ENCODE measurements around the gene NXN.
"Not testable (repeated sequence)": the region's sequence is repeated elsewhere in the genome, so short reads cannot be mapped to it uniquely, and the experiment has no call there.

Gene NXN

DNA sequence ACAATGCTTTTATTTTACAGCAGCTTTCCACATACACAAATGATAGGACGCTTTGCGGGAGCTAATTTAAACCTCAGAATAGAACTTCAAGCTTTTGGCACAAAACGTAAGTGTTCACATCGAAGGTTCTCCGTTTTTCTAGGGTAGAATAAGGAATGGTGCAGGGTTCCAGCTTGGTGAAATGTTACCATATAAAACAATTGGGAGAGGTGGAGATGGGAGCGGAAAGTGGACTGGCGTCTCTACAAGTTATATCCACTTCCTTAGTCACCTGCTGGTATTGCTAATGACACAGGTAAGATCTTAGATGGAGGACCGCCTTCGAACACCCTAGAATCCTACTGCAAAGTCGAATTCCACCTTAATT is 1.7 kb upstream of the NXN start:
- in situ Hi-C loops (cut with MboI; ENCODE audit: low sequenced_read_pairs) = no loop called here

- in situ Hi-C loops (cut with MboI; ENCODE audit: low sequenced_read_pairs) = no loop called here
These were observed 1.1 kb upstream of the NXN start for GRCh38 chr17:980406-981291.

DNA sequence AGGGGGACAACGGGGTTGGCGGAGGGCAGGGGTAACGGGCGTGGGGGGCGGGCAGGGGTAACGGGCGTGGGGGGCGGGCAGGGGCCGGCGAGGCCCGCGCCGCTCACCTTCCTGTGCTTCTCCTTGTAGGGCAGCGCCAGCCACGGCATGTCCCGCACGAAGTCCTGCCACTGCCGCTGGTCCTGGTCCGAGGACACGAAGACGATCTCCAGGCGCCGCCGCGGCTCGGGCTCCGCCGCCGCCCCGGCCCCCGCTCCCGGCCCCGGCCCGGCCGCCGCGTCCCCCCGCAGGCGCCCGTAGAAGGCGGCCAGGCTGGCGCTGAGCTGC is 401 bp downstream of the NXN start:
- in situ Hi-C loops (cut with MboI; ENCODE audit: low sequenced_read_pairs) = no loop called here

DNA sequence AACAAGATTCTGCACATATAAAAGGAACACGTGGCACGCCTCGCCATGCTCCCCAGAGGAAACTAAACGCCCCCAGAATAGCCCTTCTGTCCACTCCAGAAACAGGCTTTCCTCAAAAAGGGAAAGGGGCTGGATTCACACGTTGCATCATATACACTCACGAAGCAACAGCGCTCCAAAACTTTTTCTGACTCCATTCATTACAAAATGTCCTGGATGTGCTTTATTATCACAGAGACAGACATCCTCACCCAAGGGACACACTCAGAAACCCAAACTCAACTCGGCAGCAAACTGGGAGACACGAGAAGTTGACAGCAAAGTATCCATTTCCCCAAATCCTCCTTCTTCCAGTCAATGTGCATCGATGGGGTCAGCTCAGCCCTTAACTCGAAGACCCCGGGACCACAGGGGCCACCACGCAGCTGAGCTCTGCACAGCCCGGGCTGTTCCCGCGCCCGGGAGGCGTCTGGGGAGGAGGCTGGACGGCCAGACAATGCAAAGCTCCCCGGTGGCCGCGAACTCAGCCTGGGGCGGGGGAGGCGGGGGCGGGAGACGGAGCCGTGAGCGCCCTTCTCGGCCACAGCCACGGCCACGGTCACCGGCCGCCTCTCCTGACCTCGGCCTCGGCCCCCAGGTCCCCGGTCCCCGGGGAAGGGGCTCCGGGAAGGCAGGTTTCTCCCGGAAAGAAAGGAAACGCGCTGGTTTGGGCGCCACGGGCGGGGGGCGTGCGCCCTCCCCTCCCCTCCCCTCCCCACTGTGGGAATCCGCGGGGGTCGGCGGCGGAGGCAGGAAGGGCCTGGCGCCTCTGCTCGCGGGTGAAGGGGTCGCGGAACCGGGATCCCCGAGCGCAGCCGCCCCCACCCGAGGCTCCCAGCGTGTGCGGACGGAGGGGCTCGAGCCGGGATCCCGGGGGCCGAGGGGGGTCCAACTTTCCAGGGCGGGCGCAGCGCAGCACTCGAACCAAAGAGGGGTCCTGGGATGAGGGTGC is 1.2 kb downstream of the NXN start:
- in situ Hi-C loops (cut with MboI; ENCODE audit: low sequenced_read_pairs) = no loop called here

- in situ Hi-C loops (cut with MboI; ENCODE audit: low sequenced_read_pairs) = no loop called here
These were observed 2.4 kb downstream of the NXN start for GRCh38 chr17:977166-977565.

- in situ Hi-C loops (cut with MboI; ENCODE audit: low sequenced_read_pairs) = no loop called here
These were observed 3.3 kb downstream of the NXN start for GRCh38 chr17:976312-976711.

DNA sequence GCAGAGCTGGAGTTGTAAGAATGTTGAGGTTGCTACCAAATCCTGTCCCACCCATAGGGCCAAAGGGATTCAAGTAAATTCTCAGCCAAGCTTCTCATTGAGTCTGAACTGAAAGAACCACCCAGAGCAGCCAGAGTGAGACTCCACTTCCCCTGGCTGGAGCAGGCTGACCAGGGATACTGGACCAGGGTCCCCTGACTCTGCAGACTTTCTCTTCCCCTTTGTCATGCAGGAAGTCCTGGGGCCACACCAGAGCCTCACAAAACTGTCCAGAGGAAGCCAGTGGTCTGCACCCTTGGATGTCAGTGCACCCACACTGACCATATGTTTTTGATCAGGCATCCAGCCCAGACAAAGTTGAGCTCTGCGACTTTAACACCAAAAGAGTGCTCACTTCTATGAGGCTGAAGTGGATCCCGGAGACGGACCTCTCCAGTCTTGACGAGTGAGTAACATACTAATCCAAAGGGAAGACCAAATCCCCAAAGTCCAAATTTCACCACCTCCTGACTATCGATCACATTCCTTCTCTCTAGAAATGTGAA is 4.1 kb downstream of the NXN start:
- in situ Hi-C loops (cut with MboI; ENCODE audit: low sequenced_read_pairs) = no loop called here

DNA sequence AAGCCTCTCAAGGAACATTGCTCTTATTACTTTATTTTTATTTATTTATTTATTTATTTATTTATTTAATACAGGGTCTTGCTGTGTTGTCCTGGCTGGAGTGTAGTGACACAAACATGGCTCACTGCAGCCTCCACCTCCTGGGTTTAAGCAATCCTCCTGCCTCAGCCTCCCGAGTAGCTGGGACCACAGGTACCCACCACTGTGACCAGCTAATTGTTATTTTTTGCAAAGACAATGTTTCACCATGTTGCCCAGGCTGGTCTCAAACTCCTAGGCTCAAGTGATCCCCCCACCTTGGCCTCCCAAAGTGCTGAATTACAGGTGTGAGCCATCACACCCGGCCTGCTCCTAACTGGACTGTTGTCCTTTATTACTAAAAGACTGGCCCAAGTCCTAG is 4.8 kb downstream of the NXN start:
- in situ Hi-C loops (cut with MboI; ENCODE audit: low sequenced_read_pairs) = not testable (repeated sequence)

- in situ Hi-C loops (cut with MboI; ENCODE audit: low sequenced_read_pairs) = no loop called here
These were observed 6.5 kb downstream of the NXN start for GRCh38 chr17:973053-973452.

DNA sequence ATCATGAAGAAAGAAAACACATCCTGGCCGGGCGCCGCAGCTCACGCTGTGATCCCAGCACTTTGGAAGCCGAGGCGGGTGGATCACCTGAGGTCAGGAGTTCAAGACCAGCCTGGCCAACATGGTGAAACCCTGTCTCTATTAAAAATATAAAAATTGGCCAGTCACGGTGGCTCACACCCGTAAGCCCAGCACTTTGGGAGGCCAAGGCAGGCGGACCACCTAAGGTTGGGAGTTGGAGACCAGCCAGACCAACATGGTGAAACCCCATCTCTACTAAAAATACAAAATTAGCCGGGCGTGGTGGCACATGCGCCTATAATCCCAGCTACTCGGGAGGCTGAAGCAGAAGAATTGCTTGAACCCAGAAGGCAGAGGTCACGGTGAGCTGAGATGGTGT is 7.7 kb downstream of the NXN start:
- in situ Hi-C loops (cut with MboI; ENCODE audit: low sequenced_read_pairs) = not testable (repeated sequence)

DNA sequence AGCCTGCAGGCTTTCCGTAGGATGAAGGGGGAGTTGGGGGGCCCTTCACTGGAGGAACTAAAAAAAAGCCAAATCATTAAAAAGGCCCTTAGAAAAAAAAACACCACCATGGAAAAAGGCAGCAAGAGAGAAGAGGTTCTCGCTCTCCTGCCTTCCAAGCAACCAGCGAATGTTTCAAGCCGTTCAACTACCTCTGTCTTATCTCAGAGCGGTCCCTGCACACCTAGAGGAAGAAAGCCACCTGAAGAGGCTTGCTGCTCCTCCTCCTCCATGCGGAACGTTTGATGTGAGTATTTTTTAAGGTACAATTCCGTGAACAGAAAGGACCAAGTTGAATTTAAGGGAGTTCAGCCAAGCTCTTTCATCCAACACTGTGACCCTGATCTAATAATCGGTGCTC is 9.2 kb downstream of the NXN start:
- in situ Hi-C loops (cut with MboI; ENCODE audit: low sequenced_read_pairs) = no loop called here

GRCh38 chr17:969811-970355 is 9.7 kb downstream of the NXN start:
- in situ Hi-C loops (cut with MboI; ENCODE audit: low sequenced_read_pairs) = no loop called here

- in situ Hi-C loops (cut with MboI; ENCODE audit: low sequenced_read_pairs) = no loop called here
These were observed 10.5 kb downstream of the NXN start for GRCh38 chr17:968812-969730.

GRCh38 chr17:967122-967521 is 12.5 kb downstream of the NXN start:
- in situ Hi-C loops (cut with MboI; ENCODE audit: low sequenced_read_pairs) = no loop called here

DNA sequence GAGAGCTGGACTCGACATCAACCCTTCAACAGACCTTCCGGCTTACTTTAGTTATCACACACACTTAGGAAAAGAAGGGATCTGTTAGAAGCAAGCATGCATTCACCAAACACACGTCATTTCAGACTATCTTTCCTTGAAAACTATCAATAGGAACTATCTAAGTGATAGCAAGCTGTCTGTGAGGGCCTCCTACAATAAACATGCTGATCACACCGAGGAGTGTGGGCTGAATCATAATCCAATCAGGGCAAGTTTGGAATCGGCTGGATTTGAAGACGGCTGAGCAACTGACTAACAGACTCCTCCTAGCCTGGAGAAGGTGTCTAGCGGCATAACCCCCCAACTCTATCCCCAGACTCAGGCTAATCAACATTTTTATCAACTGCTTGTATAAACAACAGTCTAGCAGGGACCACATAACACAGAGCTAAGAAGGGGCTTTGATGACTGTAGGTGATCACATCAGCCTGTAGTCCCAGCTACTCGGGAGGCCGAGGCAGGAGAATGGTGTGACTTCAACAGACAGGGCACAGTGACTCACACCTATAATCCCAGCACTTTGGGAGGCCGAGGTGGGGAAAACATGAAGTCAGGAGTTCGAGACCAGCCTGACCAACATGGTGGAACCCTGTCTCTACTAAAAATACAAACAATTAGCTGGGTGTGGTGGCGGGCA is 14.1 kb downstream of the NXN start:
- in situ Hi-C loops (cut with MboI; ENCODE audit: low sequenced_read_pairs) = no loop called here

GRCh38 chr17:964876-965275 is 14.7 kb downstream of the NXN start:
- in situ Hi-C loops (cut with MboI; ENCODE audit: low sequenced_read_pairs) = no loop called here

- in situ Hi-C loops (cut with MboI; ENCODE audit: low sequenced_read_pairs) = no loop called here
These were observed 16.9 kb downstream of the NXN start for GRCh38 chr17:962670-963069.

DNA sequence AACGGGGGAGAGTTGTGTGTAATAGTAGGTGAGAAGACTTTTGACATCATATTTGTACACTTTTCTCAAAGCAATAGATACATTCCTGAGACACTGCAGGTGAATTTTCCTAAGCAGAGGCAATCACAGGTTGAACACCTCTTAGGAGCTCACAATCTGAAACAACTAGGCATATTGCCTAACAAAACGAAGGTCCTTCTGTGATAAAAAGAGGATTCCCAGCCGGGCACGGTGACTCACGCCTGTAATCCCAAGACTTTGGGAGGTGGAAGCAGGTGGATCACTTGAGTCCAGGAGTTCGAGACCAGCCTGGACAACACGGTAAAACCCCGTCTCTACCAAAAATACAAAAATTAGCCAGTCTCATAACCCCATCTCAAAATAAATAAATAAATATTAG is 17.4 kb downstream of the NXN start:
- in situ Hi-C loops (cut with MboI; ENCODE audit: low sequenced_read_pairs) = no loop called here

DNA sequence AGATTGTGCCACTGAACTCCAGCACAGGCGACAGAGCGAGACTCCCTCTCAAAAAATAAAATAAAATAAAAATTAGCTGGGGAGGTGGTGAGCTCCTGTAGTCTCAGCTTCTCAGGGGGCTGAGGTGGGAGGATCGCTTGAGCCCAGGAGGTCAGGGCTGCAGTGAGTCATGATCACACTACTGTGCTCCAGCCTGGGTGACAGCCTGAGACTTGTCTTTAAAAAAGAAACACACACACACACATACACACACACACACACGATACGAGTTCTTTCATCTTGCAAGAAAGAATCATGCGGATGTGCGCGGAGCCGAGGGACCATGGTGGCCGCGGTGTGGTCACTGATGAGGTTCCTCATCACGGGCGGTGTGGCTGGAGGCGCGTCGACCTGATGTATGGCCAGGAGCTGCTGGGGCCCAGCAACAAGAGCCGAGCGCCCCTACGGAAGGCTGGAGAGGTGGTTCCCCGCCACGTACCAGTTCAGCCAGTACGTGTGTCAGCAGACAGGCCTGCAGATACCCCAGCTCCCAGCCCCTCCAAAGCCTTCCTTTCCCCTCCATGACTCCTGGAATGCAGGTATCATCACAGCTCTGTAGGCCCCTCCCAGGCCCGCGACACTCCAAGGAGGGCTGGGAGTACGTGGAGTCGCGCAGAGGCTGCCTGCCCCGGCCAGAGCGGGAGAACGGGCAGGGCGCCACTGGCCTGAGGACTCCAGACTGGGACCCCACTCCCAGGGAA is 20.7 kb downstream of the NXN start:
- in situ Hi-C loops (cut with MboI; ENCODE audit: low sequenced_read_pairs) = no loop called here
